GM19324 (cell line): ENCODE data around the gene B4GALT1.

Experiments
- ATAC-seq: cut with Tn5 transposase; IDR thresholded peaks from one replicate; pipeline ENCODE4 v1.9.1; 2021; ENCODE audit warnings: mild to moderate bottlenecking, moderate library complexity; ENCODE audit not compliant: unreplicated experiment, low FRiP score

B4GALT1 gene

DNA sequence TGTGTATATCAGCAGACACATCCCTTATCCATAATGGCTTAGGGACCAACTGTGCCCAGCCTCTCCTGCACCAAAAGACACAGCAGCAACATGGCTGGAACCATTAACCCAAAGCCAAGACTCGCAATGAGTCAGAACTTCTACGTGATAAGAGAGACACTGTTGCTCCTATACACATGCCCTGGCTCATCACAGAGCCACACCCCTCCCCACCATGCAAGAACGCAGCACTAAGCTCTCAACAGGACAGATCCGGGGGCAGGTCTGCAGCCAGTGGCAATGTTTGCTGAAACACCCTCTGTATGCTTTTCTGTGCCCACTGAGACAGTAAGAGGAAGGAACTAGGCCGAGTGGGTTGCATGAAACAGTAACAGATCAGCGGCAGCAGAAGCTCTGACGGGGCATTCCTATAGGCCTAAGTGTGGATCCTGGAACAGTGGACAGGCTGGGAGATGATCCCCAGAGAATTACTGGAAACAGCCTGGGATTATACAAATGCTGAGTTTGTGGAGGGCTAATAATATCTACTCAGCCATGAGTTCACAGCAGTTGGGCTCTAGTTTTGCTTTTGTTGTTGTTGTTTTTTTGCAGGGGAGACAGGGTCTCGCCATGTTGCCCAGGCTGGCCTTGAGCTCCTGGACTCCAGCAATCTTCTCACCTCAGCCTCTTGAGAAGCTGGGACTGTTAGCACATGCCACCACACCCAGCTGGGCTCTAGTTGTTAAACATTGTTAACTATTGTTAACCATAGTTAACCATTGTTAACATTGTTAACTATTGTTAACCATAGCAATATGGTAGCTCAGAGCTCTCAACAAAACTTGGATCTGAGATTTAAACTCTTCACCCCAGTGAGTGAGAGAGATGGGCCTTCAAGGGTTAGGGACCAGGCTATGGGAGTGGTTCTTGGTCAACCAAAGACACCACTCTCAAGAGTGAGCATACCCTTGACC lies 41.0 kb downstream of the B4GALT1 start:
- peak; percentile 36 for ATAC-seq

DNA sequence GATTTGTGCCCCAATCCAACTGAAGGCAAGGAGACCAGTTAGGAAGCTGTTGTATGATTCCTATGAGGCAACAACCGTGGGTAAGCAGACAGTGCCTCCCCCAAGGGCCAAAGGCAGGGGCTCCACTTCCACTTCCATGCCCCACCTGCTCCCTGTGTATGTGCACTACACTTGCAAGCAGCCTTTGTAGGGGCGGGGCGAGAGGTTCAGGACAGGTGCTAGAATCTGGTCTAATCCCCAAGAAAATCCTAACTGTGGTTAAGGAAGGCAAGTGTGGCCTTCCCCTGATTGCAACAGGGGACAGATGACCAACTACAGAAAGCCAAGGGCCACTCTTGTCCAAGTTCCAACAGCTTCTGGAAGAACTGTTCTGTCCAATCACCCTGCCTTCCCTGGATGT lies 41.7 kb downstream of the B4GALT1 start:
- no peak for ATAC-seq

DNA sequence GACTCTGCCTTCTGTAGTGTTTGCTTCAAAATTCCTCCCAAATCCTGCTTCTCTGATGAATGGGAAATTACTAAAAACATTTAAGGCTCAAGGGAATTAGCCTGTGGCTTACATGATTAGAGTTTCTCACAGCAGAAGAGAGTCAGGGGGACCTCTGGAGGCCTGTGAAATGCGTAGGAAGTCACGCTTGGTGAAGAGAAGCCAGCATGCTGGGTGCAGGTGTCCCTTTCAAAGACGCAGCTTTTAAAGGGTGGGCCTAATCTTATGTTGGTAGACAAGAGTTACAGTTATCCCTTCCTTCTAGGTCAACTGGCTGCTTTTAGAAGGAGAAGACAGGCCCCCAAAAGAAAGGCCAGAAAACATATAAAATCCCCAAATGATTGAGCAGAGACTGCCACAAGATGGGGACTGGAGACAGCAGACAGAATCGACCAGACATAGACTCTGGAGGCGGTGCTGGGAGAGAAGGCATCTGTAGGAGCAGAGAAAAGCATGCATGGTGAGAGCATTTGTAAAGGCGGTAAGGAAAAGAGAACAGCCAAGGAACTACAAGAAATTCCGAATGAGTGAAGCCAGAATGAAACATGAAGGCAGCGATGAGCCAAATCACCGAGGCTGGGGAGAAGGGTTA lies 42.3 kb downstream of the B4GALT1 start:
- no peak for ATAC-seq

DNA sequence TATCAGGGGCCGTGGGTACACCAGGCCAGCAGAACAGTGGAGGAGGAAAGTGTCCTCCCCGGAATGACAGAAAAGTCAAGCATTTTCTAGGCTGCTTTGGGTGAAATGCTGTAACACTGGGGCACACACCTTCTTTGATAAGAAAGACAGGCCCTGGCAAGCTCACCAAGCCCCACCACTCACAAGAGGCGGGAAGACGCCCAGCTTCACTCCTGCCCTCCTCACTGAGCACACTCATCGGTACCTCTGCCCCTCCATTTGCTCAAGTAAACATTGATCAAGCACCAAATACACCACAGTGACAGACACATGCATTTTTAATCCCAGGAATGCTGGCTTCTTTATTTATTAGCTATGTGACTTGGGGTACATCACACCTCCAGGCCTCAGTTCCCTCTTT lies 43.1 kb downstream of the B4GALT1 start:
- no peak for ATAC-seq

DNA sequence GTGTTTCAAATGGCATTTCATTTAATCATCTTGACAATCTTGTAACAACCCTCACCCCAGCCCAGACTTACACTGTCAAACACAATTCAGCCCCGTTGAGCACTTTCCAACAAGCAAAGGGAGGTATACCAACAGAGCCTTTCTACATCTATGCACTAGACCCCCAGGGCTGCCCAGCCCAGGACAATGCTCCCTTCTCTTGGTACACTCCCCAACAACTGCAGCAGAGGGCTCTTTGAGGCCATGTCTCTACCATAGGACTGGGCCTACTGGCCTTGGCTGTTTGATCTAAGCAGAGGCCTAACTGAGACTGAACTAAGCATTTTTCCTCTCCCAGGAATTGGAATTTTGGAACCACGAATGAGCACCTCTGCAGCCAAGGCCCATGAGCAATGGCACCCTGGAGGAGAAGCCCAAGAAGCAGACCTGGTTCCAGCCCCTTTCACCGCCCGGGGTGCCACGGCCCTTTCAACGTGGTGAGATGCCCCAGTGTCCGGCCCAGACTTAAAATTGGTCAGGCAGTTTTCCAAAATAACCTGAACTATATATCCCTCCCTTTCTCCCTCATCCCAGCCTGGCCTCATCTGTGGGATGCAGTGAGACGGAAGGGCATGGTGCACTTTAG lies 43.6 kb downstream of the B4GALT1 start:
- no peak for ATAC-seq

DNA sequence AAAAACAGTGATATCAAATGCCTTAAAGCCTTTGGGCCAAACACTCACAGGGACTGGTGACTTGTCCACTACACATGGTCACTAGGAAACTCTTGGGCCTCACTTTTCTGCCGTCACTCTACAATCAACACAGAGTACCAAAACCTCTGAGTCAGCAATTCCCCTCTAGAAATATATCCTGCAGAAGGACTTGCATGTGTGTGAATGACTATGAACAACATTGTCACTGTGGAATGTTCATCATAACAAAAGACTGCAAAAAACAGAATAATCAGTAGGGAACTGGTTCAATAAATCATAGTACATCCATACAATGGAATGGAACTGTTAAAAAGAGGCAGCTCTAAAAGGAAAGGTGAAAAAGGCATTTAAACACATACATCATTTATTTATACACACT lies 46.5 kb downstream of the B4GALT1 start:
- no peak for ATAC-seq

DNA sequence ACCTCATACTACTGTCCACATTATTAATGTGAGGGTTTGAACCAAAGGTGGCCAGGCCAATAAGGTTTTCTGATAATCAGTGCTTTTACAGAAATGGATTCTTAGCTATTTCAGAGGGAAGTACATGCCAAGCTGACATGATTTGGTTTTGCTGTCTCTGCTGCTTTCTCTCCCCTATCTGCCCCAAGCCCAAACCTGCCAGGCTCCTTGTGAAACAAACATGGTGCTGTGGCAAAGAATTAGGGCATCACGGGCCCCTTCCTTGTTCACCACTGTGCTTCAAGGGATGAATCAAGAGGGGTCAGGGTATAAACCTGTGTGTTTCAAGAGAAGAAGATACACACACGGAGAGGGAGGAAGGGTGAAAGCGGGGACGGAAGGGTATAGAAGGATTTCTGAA lies 49.3 kb downstream of the B4GALT1 start:
- no peak for ATAC-seq

DNA sequence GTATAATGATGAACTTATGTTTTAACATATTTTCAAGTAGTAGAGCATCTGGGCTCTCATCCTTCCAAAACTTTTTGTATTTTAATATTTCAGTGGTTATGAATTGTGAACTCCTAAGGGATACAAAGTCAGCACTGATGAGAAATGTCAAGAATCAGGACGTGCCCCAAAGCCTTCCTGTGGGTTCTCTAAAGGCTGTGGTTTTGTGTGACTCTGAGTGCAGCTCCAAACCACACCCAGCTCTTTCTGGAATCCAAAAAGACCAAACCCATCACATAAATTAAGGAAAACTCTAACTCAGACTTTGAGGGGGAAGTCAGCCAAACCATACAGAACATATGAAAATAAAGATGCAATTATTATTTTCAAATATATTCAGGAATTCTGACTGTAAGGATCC lies 49.8 kb downstream of the B4GALT1 start:
- ATAC-seq, result no peak

DNA sequence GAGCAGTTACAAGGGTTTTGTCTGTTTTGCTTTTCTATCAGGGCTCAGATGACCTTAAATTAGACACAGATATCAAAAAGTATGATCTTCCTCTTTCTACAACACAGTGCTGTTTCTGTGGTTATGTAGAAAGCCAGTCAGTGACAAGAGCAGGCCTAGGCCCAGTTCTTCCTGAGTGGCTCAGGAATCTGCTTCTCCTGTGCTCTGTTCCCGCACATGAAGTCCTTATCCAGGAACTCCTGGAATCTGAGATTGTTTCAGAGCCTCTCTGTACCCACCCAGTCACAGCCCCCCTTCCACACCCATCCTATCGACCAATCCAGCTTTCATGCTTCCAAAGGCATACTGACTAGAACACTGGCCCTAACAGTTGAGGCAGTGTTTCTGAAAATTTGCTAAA lies 50.3 kb downstream of the B4GALT1 start:
- no peak for ATAC-seq

DNA sequence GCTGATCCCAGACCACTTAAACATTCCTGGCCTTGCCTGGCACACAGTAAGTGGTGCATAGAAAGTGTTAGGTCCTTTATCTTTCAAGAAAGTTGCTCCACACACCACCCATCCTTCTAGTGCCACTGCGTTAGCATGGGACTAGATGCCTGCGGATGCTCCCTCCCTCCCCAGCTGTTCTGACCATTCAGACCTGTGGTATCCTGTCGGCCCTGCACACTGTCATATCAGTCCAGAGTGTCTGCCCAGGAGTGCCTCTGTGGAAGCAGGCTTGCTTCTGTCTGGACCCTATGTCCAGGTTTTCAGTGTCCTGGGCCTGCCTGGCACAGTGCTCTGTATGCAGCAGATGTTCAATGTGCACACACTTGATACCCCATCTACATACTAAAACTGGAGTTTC lies 52.4 kb downstream of the B4GALT1 start:
- no peak for ATAC-seq

DNA sequence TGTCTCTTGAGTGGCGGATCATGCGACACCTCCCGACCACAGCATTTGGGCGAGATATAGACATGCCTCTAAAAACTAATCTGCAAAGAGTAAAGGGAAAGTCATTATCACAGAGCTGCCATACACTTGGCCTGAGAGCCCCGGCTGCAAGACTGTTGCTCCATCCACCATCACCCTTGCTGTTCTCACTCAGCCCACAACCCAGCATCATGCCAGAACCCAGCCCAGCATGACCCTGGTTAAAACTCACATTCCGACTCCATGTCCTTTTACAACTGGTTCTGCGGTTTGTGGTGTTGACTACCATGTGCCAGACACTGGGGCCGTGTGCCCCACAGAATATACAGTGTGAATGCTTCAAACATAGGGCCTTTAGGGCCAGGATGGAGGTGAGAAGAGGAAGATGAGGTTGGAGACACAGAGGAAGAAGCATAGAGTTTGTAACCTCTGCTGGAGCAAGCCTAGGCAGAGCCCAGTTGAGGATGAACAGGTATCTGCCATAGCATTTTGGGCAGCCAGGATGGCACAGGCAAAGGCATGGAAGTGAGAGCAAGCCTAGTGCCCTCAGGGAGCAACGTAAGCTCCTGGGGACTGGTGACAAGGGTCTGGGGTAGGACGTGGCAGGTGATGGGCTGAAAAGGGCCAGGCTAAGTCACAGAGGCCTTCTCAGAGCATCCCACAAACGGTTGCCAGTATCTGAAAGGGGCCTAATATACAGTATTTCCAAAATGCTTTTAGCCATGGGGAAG lies 53.2 kb downstream of the B4GALT1 start:
- no peak for ATAC-seq

DNA sequence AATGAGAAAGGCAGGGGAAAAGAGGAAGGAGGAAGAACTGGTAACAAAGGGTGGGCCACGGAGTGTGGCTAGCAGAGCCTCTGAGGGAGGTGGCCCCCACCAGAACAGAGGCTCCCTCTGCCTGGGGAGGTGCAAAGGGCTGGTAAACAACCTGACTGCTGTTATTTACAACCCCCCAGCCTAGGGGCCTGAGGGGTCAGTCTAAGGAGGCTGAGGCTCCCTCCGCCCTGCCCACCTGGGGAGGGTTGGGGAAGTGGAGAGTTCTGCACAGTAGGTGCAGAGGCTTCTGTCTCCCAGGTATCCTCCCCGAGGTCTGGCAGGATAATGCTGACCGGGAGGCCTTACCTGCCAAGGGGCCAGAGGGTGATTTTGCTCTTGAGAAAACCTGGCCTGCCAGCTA lies 55.0 kb downstream of the B4GALT1 start:
- ATAC-seq, result no peak

DNA sequence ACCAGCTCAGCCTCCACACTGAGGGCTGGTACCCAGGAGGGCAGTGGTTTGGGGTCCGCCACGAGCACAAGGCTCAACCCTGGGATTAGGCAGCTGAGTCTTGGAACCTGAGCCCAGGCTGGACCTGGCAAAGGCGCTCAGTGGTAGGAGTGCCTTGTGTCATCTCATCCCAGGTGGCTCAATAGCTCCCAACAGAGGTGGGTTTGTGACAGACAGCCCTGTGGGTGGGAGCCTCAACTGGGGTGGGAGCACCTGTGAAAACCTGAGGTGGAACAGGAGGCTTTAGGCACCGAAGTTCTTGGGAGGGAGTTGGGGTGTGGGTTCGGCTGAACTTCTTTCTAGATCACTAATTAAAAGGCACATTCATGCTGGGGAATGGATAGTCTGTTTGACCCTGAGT lies 55.5 kb downstream of the B4GALT1 start:
- no peak for ATAC-seq

DNA sequence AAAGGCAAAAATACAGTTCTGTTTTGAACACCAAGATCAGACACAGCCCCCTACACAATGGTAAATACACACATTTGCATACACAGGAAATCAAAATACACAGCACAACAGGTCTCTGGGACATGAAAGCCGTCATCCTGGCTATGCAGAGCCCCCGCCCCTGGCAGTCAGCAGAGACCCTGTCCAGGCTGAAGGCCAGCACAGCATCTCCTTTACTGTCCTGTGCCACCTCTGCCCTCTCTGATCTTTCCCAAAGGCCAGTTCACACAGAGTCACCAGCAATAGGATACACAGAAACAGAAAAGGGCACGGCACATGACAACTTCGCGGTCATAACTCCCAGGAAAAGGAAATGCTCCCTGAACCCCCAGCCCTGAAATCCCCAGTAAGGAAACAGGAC lies 56.5 kb downstream of the B4GALT1 start:
- no peak for ATAC-seq

DNA sequence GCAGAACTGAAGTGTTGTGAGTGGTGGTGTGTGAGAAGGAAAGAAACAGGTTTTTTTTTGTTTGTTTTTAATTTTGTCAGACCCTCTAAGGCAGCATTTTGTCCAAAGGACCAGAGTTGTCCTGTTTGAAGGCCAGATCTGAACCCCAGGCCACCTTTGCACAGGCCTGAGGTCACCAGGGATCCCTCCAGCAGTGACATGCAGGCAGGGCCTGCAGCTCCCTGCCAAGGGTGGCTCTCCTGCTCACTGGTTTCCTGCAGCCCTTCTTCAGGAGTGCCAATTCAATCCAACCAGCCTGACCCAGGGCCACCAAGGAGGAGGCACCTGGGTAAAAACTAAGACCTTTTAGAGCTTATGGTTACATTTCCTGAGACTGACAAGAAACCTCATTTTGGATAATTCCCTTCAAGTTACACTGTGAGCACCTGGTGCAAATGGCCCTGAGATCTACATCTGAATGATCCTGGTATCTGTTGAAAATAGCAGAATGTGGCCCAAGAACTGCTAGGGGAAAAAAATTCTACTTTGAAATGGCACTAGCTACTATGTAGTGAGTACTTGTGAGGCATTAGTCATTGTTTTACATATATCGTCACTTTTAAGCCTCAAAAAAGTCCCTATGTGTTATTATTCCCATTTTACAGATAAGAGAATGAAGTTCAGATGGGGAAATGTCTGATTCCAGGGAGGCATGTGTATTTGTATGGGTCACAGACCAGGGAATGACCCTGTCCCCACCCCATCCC lies 57.1 kb downstream of the B4GALT1 start:
- ATAC-seq, result no peak

DNA sequence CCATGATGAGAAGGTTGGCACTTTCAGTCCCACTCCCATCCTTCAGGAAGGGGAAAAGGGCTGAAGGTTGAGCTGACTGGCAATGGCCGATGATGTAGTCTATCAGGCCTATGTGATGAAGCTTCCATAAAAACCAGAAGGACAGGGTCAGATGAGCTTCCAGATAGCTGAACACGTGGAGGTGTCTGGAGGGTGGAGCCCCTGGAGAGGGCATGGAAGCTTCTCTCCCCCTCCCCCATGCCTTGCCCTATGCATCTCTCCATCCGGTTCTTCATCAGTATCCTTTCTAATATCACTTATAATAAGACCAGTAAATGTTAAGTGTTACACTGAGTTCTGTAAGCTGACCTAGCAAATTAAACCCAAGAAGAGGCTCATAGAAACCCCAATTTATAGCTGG lies 58.0 kb downstream of the B4GALT1 start:
- no peak for ATAC-seq

DNA sequence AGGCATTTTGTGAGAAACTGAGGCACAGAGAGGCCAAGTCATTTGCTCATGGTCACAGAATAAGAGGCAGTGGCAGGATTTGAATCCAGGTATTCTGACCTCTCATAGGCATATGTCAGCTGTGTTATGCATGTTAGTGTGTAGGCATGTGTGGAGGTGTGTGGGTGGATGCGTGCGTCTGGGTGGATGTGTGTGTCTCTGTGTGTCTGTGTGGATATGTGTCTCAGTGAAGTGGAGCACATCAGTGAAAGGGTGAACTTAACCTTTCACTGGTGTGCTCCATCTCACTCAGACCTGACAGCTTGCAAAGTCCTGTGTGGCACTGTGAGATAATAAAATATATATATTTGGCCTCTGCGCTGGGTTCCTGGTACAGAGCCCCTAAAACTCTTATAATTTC lies 58.7 kb downstream of the B4GALT1 start:
- no peak for ATAC-seq

DNA sequence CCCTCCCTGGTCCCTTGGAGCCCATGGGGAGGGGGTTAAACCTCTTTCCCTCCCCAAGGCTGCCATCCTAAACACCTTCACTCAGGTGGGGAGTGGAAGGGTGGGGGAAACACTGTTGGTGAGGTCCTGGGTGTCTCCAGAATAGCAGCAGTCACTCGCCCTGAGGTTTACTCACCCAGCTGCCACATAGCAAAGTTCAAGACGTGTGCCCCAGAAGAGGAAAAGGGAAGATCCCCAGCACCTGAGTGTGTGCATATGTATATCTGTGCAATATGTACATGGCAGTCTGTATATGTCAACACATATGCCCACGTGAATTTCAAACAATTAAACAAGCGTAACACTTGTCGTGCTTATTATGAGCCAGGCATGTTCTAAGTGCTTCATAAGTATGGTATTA lies 59.4 kb downstream of the B4GALT1 start:
- no peak for ATAC-seq

DNA sequence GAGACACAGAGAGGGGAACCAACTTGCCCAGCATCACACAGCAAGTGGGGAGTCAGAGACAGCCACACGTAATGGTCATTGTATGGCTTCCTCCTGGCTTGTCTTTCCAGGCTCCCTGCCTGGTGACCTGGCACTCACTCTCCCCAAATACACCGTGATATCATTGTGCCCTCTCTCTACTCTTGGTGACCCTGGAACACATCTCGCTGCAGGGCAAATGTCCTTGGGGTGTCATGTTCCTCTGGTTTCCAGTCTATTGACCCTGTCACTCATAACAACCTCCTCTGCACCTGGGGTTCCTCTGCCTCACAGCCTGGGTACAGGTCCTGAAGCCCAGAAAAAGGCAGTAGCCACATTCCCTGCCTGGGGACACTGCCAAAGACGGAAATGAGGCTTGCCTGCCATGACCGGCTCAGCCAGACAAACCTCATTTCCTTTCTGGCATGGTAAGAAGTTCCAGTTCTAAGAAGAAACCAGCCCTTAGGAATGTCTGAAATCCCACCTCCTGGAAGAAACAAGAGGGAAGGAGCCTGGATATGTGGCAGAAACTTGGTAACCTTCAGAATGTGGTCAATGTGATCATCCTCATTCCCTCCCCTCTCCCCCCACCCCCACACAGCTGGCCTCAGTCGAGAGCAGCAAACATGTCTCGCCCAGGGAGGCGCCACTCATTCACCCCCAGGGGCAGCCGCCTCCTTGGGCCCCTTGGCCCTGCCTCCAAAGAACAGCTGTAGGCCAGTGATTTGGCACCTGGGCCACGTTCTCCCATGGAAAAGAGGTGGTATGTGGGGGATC lies 60.1 kb downstream of the B4GALT1 start:
- no peak for ATAC-seq
